GM12875 (cell line): ENCODE measurements around the gene ALS2CL.
A peak's percentile ranks its signal among the peaks of the same experiment; 100 is the strongest.

Experiments
- H3K4me3 ChIP-seq: one replicate; pipeline ENCODE4 v1.5.1; 2011; ENCODE audit warnings: low read depth, low read length, control low read depth
- CTCF ChIP-seq: IDR thresholded peaks from 2 replicates; pipeline ENCODE4 v1.5.1; 2011; ENCODE audit warnings: low read depth, mild to moderate bottlenecking, control low read depth, inconsistent platforms, low read length, moderate library complexity, borderline replicate concordance; ENCODE audit not compliant: insufficient read depth

Gene ALS2CL

GRCh38 chr3:46675426-46675825 is 18.1 kb downstream of the ALS2CL start:
- no peak overlapping the region for H3K4me3 ChIP-seq
- TF ChIP-seq CTCF = no peak

- peak; percentile 54; the same call in 1 of the 2 replicates for TF ChIP-seq CTCF
- no peak overlapping the region for H3K4me3 ChIP-seq
Measured at GRCh38 chr3:46674031-46674845, 19.2 kb downstream of the ALS2CL start.

DNA sequence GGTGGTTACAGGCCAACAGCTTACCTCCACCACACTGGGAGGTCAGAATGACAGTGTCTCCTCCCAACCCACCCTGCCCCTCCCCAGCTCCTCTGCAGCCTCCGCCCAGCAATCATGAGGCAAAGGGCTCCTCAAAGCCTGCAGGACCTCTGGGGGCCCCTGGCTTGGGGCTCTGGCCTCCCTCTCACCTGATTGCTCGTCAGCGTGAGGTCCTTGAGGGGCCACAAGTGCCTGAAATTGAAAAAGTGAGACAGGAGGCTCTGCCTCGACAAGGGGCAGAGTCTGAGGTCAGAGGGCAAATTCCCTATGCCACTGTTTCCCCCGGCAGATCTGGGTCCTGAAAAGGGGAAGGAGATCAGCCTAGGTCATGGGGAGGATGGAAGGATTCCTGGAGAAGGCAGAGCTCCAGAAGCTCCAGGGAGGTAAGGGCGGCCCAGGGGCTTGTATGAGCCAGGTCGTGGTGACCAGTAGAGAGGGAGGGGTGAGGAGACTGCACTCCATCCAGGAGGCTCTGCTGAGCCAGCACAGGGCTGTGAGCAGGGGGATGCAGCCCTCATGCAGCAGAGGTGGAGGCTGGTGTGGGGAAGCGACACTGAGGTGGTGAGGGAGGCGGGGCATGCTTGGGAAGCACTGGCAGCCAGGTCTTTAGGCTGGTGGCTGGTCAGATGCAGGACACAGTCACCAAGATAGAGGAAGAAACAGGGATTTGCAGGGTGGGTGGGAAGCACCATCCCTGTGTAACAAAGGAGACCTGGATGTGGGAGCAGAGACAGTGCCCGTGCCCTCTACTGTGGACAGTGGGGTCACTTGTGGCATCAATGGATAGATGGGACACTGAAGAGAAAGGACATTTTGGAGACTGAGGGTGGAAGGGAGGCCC is 20.1 kb downstream of the ALS2CL start:
- TF ChIP-seq CTCF = no peak
- no peak overlapping the region for H3K4me3 ChIP-seq

DNA sequence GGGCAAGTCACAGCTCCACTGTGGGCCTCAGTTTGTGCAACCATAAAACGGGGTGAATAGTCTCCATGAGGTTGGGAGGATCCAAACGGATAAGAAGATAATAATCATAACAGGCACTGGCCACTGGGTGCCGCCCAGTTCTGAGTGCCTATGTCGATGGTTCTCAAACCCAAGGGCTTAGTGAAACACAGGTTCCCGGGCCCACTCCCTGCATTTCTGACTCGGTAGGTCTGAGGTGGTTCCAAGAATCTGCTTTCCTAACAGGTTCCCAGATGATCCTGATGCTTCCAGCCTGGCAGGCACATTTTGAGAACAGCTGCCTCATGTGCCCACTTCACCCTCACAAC is 21.2 kb downstream of the ALS2CL start:
- H3K4me3 ChIP-seq = no peak overlapping the region
- no peak for TF ChIP-seq CTCF

DNA sequence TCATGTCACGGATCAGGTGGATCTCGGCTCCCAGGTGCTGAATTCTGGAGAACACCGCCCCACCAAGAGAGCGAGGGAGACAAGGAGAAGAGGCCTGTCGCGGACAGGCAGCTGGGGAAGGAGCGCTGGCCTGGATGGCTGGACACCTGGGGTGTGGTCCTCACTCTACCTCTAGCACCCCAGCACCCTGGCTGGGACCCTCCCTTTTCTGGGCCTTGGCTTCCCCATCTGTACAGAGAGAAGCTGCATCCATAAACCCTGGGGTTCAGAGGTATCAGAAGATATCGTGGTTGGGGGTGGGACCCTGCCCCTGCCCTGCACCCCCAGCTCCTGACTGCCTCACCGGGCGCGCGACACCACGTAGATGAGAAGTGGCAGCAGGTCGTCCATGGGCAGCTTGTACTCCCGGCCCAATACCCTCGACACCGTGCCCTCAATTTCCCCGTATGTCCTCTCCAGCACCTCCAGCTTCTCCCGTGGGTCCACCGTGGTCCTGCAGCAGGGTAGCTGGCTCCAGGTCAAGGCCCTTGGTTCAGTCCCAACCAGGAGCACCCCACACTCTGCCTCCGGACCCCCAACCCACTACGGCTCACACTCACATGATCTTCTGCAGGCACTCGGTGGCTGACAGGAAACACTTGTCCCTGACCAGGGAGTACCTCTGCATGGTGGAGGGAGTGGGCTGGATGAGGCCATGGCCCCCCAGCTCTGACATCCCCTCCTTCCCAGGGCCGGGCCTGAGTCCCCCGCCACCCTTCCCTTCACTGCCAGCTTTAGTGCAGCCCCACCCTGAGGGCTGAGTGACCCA is 21.7 kb downstream of the ALS2CL start:
- TF ChIP-seq CTCF = no peak
- H3K4me3 ChIP-seq = no peak overlapping the region

DNA sequence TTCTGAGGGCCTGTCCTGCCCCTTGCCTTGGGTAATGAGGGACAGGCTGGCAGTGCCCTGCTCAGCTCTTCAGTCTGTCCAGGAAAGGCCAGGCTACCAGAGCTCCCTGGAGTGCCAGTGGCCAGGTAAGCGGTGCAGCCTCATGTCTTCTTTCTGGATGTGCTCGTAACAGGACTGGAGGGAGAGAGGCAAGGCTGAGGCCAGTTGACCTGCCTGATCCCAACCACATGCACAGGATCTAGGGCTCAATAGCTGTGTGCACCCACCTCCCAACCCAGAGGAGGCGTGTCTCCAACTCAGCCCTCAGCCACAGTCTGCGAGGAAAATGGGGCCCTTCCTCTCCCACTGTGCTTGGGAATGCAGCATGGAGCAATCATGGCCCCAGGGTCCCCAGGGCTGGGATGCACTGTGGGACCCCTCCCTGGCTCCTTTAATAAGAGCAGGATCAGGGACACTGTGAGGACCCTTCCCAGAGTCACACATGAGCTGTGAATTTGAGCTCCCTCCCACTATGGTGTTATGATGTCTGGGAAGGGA is 22.5 kb downstream of the ALS2CL start:
- H3K4me3 ChIP-seq = no peak overlapping the region
- TF ChIP-seq CTCF = no peak
